ENCODE data around the gene PDE7B. TPM values are rescaled to one million over a fixed set of nuclear protein-coding genes. Genes with fewer than 3 reads are reported as not detected.

PDE7B gene
- total RNA-seq, 3 donors from 2014 or later, result 2.1 to 4.0 (median 2.2) TPM

DNA sequence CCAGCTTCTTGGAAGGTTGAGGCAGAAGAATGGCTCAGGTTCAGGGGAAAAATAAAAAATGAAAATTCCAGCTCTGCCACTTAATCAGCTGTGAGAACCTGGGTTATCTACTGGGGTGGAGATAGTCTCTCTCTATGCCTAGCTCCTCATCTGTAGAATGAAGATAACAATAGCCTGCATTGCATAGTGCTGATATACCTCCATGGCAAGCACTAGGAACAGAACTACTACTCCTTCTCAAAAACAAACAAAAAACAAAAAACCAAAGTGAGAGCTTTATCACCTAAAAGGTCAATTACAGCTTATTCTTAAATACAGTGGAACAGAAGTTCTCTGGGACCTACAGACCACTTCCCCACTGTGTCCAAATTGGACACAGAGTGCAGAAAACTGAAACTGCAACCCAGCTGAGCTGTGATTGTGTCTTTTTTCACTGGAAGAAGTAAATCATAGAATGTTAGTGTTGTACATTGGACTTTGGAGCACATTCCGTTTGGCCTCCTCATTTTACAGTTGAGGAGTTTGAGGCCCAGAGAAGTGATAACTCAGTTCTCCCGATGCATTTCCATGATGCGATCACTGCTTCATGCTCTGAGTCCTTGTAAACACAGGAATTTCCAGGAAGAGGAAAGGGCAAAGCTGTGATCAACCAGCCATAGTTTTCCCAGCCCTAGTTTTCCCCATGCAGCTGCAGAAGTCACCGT lies 375.3 kb downstream of the PDE7B start:
- no peaks in the 10 kb centered on the region for H3K9me3 ChIP-seq
- H3K4me1 ChIP-seq (ENCODE audit: low read depth), result peaks cover 8% of the 10 kb centered on the region
- intact Hi-C loops (cut with DNase I, micrococcal nuclease), result no loop called here
- no peaks in the 10 kb centered on the region for H3K36me3 ChIP-seq (ENCODE audit: low read depth)
- ATAC-seq (peak; percentile 63), DNase-seq (peak in 1 of 3 donors; percentile 14)
- H3K4me3 ChIP-seq, result no peak overlapping the region
- TF ChIP-seq CTCF (IDR thresholded peaks at IDR 0.05), result no peak

DNA sequence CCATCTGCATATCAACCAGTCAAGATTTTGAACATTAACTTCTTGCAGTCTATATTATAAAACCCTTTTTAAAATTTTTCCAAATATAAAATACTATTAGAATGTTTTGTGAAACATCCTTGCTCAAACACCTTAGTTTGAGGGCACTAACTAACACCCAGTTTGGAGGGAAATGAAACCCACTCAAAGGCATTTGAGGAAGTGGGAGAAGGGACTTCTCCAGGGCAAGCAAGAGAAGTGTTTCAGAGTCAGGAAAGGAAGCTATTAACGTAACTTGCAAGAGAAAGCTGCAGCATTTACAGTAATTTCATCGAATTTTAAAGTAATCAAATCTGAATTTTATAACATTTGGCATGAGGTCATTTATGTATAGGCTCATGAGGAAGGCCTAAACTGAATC lies 377.3 kb downstream of the PDE7B start:
- intact Hi-C loops (cut with DNase I, micrococcal nuclease), result no loop called here
- H3K9me3 ChIP-seq, result no peaks in the 10 kb centered on the region
- H3K4me1 ChIP-seq (ENCODE audit: low read depth), result peaks cover 8% of the 10 kb centered on the region
- DNase-seq (no peak), ATAC-seq (no peak)
- TF ChIP-seq CTCF (IDR thresholded peaks at IDR 0.05), result no peak
- no peak overlapping the region for H3K4me3 ChIP-seq
- no peaks in the 10 kb centered on the region for H3K36me3 ChIP-seq (ENCODE audit: low read depth)

DNA sequence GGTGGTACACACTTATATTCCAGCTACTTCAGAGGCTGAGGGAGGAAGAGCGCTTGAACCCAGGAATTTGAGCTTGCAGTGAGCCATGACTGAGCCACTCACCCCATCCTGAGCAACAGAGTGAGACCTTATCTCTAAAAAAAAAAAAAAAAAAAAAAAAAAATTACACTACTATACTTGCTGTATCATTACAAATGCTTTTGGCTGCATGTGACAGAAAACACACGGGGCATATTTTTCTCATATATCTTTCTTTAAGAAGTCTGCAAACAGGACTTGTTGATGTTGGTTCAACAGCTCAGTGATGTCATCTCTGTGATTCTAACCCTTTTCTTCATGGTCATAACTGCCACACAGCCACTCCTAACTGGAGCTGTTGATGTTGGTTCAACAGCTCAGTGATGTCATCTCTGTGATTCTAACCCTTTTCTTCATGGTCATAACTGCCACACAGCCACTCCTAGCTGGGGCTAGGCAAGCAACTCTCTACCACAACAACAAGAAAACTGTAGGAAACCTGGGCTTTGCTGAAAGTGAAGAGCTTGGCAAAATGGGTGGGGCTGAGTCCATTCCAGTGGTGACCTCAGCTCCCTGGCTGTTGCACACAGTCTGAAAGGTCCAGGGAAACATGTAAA lies 378.8 kb downstream of the PDE7B start:
- Histone ChIP-seq H3K9me3 (no peaks in the 10 kb centered on the region), H3K4me3 (no peak overlapping the region), H3K4me1 (ENCODE audit: low read depth) (peaks cover 8% of the 10 kb centered on the region), H3K36me3 (ENCODE audit: low read depth) (no peaks in the 10 kb centered on the region)
- intact Hi-C loops (cut with DNase I, micrococcal nuclease), result loop anchor here in 1 of 2 donors (10.0 kb wide), 1 partner anchor 696 kb away; no protein-coding TSS in a partner anchor
- no peak for TF ChIP-seq CTCF (IDR thresholded peaks at IDR 0.05)
- peak; percentile 46 for ATAC-seq
- no peak for DNase-seq

GRCh38 chr6:136232701-136233100 lies 381.2 kb downstream of the PDE7B start:
- no peaks in the 10 kb centered on the region for H3K9me3 ChIP-seq
- no peak for TF ChIP-seq CTCF (IDR thresholded peaks at IDR 0.05)
- no peaks in the 10 kb centered on the region for H3K36me3 ChIP-seq (ENCODE audit: low read depth)
- ATAC-seq (no peak), DNase-seq (no peak)
- H3K4me3 ChIP-seq, result no peak overlapping the region
- no peaks in the 10 kb centered on the region for H3K4me1 ChIP-seq (ENCODE audit: low read depth)
- intact Hi-C loops (cut with DNase I, micrococcal nuclease), result loop anchor here in 1 of 2 donors (10.0 kb wide), 1 partner anchor 698 kb away; no protein-coding TSS in a partner anchor

- DNase-seq (no peak), ATAC-seq (no peak)
- TF ChIP-seq CTCF (IDR thresholded peaks at IDR 0.05), result no peak
- H3K36me3 ChIP-seq (ENCODE audit: low read depth), result no peaks in the 10 kb centered on the region
- no peaks in the 10 kb centered on the region for H3K4me1 ChIP-seq (ENCODE audit: low read depth)
- no peaks in the 10 kb centered on the region for H3K9me3 ChIP-seq
- intact Hi-C loops (cut with DNase I, micrococcal nuclease), result loop anchor here in 1 of 2 donors (10.0 kb wide), 1 partner anchor 700 kb away; no protein-coding TSS in a partner anchor
- no peak overlapping the region for H3K4me3 ChIP-seq
These were observed 383.7 kb downstream of the PDE7B start for GRCh38 chr6:136235233-136235564.

Measured in mucosa of descending colon (tissue), 3 donors.